CD4-positive, alpha-beta T cell treated with Interleukin-2 at 100 ng/mL for 4 hours (primary cell): Measurements from ENCODE around the gene HOXD10.

ENCODE experiments used
- DNase-seq: peaks from one replicate; pipeline ENCODE4 v3.0.0-alpha.2; 2020; ENCODE audit warnings: low spot score

The HOXD10 gene

DNA sequence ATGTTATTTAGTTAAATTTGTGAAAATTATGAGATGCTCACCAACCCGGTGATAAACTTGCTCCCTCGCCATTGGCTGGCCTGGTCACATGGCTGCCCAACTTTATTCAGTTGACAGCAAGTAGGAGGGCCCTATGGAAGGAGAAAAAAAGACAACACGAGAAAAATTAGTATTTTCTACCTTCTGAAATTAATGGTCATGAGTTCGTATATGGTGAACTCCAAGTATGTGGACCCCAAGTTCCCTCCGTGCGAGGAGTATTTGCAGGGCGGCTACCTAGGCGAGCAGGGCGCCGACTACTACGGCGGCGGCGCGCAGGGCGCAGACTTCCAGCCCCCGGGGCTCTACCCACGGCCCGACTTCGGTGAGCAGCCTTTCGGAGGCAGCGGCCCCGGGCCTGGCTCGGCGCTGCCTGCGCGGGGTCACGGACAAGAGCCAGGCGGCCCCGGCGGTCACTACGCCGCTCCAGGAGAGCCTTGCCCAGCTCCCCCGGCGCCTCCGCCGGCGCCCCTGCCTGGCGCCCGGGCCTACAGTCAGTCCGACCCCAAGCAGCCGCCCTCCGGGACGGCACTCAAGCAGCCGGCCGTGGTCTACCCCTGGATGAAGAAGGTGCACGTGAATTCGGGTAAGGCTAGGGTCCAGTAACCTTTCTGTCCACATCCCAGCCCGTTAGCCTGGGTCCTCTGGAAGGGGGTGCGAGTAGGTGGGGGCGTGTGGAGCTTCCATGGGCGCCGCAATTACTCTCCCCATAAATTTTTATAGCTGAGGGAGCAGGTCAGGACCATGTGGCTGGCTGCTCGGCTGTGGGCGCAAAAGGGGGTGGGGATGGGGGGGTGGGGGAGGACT lies 35.1 kb downstream of the HOXD10 start, which contains the start of gene HOXD4:
Gene HOXD4, plus strand, starts transcription at position 109 of the 846 bp plus-strand sequence. Its CDS starts 84 bp downstream, at position 193.
- no peak for DNase-seq

DNA sequence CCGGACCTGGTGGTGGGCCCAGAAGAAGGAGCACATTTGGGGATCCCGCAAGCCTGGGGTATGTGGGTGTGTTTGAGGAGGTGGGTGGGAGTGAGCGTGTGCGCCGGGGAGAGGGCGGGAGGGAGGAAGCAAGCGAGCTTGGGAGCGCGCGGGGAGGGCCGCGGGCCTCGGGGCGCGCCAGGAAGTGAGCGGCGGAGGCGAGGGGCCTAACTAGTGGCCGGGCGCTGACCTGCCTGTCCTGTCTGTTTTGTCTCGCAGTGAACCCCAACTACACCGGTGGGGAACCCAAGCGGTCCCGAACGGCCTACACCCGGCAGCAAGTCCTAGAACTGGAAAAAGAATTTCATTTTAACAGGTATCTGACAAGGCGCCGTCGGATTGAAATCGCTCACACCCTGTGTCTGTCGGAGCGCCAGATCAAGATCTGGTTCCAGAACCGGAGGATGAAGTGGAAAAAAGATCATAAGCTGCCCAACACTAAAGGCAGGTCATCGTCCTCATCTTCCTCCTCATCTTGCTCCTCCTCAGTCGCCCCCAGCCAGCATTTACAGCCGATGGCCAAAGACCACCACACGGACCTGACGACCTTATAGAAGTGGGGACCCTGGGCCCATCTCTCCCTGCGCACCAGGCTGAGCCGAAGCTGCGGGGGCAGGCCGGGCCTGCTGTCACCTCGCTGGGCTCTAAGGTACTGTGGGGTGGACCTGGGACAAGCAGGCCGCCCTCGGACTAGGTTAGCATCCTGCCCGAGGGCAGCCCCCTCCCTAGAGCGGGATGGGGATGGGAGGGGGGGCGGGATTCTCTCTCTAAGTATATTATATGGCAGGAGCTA lies 36.0 kb downstream of the HOXD10 start:
- DNase-seq = no peak

DNA sequence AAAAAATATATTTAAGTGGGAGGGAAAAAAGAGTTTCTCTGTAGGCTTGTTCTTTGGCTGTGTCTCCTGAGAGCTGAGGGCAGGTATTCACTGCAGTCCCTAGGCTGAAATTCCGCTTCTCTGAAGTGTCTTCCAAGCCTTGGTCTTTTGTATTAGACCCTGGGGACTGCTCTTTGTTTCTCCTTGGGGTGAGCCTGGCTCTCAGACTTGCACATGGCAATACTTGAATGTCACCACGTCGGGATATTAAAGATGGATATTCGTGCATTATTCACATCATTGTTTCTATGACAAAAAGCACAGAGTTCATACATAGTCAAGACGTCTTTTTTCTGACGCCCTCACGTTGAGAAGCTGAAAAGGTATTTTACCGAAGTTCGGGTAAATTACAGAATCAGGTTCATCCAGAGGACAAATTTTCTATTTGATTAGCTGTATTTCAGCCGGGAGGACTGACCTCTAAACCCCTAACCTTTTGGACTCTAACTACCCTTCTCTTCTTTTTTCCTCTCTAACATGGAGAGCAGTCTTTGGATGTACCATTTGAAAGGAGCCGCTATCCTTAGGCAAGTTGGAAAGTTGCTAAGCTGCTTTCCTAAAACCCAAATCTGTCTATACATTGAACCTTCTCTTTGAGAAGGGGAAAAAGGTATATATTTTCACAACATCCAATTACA lies 38.1 kb downstream of the HOXD10 start:
- DNase-seq = no peak

DNA sequence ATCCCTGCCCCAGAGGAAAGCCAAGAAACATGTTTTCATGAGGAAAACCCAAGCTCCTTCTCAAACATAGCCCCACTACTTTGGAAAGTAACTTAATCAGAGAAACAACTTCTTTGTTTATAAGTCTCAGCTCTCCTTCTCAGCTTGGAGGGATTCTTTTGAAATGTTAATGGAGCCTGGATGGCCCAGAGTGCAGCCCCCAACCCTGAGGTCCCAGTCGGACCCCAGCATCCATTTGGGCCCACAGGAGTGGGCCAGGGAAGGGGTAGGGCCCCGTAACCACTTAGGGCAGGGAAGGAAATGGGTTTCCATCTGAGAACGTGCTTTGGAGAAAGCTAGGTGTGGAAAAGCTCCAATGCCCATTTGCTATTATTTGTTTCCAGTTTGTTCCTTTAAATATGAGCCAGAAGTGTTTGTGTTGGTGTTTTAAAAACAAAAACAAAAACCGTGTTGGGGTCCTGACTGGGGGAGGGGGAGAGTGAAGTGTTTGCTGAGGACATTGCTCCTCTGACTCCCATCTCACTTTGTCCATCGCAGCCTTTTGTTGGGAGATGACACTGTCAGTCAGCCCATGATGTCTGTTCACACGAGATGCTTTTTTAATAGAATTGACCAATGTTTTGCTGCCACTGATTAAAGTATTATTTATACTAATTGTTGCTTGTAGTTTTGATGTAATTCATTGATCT lies 38.9 kb downstream of the HOXD10 start:
- DNase-seq = no peak

DNA sequence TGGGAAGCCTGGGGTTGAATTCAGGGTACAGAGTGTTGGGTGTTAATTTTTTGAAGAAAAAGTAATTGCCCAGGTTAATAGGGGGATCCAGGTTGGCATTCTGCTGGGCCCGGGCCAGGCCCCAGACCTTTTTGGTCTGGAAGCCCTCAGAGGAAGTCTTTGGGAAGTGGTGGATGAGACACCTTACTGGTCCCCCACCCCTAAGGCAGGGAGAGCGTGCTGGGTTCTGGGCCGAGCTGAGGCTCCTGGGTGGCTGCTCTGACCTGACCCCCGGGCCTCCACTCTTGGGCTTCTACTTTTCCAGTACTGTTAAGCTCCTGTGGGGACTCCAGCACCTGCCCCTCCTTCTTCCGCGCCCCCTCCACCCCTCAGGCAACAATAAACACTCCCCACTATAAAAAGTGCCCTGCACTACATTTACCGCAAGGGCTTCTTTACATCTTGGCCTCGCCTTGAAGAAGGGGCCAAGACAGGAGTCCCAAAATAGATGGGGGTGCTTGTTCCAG lies 39.8 kb downstream of the HOXD10 start:
- DNase-seq = no peak

DNA sequence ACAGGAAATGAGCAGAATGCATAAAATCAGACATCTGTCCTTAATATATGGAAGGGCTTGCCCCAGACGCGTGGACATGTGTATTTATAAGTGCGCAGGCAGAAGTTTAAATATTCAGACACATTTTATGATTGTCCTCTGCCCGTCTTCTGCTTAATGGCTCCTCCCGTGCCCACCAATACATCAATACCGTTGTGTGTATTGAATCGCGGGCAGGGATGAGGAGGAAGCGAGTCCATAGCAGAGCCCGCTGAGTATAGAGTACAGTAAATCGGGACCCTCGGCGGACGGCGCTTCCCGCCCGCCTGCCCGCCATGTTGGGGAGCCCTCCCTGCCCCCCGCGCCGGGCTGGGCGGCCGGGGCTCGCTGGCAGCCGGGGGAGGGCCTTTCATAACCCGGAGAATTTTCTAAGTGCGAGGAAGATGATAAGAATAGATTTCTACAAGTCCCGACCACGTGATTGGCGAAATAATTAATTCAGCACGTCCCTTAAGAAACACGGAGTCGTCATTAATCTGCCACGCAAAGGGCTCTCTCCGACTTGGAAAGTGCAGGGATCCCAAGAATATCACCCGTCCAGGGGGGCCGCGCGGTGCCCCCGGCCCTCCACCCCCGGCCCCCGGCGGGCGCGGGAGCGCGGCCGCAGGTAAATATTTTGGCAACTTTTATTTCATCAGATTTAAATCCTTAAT lies 40.4 kb downstream of the HOXD10 start, which contains the start of gene HOXD3:
Gene HOXD3, plus strand, starts transcription at position 501 of the 692 bp plus-strand sequence. CDS start 11,808 bp downstream, outside the sequence.
- no peak for DNase-seq

DNA sequence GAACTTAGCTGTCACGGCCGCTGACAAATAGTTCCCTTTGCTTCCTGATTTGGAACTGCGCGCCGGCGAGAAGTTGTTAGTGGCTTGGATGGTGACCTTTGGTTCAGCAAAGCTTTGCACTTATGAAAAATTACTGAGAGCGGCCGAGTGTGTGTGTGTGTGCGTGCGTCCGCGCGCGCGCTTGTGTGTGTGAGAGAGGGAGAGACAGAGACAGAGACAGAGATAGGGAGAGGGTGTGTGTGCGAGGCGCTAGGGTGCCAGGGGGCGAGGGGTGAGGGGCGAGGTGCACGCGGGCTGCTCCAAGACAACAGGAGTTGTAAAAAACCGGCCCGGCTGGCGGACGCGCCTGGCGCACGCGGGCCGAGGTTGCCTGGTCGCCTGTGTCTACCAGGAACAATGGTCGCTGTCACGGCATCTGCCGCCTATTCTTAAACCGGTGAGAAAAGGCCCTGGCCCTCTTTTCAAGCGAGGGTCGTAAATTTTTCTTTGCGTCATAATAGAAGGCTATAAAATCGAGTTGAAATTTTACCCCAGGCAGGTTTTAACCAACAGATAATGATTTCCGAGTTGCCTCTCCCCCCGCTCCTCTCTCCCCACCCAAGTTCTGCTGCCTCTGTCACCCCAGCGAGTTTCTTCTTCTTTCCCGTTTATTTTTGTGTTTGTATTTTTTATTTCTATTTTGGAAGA lies 41.1 kb downstream of the HOXD10 start:
- no peak for DNase-seq

DNA sequence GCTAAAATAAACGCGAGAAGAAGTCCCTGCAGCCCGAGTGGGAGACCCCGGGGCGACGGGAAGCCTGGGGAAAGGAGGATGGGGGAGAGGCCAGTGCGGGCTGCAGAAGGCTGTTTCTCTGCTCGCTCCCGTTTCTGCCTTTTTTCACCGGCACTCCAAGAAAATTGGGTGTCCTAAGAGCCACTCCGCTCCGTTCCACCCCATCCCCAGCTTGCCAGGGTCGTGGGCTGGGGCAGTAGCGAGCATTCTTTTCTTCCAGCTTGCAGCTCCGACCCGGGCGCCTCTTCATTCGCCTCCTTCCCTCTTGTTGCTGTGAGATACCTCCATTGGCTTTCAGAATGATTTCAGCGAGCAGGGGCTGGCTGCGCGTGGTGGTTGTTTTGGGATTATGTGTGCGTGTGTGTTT lies 41.6 kb downstream of the HOXD10 start:
- no peak for DNase-seq

DNA sequence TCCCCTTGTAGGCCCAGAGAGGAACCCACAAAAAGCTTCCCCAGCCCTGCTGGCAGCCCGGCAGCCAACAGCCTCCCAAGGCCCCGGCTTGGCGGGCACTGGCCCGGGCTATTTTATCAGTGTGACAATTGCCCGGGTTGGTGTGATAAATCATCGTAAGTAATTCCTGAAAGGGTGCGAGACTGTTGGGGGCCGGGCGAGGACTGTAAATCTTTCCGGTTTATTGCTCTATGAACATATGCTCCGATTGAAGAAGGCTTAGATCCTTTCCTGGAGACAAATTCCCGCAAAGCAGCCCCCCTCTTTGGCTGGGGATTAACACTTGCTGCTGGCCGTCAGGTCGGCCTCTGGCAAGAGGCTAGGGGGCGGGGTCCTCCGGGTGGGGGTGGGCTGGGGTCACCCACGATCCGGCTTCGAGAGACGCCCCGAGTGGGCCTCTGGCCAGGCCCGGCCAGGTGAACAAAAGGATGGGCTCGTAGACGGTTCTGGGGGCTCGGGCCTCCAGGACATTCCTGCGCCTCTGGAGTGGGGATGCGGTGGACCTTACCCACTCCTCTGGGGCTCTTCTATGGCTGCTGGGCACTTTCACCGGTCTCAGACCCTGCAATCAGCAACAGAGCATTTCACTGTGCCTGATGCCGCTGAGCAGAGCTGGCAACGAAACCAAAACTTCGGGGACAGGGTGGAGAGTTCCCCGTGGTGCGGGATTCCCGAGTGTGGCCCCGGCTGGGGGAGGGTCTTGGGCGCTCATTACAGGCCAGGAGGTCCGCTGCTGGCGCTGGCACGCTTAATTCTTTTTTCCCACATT lies 42.5 kb downstream of the HOXD10 start:
- no peak for DNase-seq

DNA sequence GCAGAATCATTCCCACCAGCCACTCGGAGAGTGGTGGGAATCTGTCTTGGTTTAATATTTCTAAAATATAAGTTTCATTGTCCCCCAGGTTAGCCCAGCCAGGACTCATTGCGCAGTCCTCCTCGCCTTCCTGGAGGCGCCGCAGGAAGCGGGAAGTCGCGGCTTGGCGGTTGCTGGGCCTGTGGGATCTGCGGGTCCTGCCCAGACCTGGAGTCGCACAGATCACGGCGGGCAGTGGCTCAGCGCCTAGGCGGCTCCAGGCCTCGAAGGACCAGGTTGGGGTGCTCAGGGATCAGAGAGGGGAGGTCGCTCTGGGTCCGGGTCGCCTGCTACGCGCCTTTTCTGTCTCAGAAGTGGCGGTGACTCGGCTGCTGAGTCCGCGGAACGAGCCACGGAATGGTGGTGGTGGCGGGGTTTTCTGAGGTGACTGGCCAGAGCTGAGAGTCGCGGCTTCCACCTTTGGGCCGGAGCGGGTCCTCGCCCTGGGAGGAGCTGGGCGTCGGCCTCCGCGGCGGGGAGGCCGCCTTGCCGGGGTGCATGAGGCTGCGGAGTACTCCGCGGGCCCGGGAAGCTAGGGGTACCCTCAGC lies 43.2 kb downstream of the HOXD10 start:
- no peak for DNase-seq

DNA sequence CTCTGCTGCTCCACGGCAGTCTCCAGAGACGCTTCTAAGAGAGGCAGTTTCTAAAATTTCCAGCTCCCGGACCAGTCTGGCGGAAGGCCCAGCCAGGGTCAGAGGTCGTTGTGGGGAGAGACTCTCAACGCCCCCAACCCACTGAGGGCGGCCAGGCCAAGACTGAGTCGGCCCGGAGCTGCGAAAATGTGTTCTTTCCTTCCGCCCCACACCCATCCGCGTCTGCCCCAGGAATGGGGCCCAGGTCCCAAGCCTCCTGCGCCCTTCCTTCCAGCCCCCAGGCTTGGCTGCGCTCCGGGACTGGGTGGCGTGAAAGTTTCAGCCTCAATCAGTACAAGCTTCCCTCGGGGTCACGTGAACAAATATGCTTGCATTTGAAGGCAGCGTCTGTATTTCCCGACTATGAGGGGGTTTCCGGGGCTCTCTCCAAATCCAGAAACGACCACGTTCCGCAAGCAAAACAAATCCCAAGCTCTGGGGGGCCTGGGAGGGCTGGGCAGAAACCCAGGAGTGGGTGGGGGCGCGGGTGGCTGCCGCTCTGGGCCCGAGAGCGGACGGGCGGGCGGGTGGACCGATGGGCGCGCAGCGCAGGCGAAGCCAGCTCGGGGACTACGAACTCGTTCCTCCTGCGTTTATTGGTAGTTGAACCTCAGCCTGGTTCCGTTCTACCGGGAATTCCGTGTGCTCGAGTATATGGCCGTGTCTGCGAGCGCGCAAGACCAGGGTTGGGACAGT lies 43.8 kb downstream of the HOXD10 start:
- no peak for DNase-seq

DNA sequence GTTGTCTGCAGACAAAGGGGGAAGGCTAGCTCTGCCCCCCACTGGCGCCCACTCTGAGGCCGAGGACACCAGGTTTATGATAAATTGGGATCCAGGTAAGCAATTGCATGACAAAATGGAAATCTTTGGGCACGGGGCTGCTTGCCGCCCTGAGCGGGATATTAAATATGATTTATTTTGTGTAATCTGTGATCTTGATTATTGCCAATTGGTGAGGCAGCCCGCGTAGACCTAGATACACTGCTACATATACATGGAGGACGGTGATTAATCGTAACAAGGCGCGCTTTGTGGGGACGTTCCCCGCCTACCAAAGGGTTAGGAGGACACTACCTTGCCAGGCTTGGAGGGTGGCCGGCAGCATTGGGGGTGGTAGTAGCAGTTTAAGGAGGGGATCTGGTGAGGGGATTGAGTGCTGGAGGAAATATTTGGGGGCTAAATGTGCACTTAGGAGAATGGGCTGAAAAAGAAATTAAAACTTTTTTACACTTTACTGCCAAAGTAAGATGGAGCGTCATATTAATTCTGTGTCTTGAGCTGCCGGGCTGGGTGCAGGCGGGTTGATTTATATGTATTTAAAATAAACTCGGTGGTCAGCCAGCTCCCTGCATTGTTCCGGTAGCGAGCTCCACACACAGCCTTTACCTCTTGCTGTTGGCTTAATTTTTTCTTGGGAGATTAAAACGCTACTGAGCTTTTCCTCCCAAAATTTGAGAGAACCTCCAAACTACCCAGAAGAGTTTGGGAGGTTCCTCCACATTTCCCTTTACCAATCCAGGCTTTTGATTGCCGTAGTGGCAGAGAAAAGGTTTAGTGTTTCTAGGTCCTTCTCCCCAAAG lies 44.6 kb downstream of the HOXD10 start:
- no peak for DNase-seq

DNA sequence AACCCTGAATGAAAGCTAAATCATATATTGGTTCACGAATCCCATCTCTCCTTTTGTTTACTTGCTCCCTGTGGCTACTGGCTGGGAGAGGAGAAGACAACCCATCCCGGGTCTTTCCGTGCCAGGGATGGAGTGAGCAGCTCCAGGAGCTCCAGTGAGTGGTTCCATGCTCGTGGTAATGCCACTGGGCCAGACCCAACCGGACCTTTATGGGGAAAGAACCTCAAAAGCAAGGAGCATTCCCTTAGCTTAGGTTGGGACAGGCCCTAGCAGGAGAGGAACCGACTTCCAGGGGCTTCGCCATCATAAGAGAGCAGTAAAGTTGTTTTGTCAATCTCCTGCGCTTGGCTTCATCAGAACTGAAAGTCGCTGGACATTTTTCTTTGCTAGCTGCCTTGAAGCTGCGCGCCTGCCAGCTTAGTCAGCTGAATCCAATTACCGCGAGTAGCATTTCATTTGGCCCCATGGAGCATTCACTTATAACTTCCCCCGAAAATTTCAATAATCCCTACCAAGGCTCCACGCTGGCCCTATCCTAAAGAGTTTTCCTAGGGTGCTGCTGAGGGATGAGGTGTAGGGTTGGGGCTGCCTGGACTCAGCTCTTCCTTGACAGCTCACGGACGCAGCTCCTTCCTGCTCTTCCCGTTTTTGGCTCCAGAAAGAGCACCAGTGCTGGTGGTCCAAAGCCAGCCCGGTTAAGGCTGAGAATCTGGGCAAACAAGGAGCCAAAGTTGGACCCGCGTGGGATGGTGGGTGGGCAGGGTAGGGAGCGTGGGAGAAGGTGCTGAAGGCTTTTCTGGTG lies 45.4 kb downstream of the HOXD10 start:
- no peak for DNase-seq

DNA sequence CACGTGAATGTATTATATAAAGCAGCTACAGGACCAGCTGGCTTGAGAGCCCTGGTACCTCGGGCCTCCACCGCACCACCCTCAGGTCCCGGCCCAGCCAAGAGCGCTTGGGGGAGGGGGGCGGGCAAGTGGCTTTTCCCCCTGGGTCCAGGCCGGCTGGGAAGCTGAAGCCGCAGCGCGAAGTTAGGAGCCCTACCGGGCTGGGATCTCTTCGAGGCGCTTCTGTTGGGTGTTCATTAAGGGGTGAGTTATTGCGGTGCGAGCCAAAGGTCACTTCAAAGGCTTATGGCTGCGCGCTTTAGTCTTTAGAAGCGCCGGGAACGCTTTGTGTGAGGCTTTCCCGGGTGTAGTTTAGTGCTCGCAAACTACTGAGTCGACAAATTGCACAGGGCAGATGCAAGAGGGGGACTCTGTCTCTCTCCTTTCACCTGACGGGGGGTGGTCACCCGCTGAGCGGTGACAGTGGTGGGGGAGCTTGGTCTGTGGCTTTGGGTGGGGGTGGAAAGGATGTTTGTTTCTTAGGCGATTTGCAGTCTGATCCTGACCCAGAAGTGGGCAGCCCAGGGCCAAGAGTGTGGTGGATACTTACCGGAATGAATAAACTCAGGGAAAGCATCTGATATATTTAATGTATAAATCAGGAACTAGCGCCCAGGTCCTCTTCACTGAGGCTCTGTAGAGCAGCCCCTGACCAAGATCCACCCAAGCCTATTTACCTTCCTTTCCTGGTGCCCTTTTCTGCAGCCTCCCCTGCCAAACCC lies 46.5 kb downstream of the HOXD10 start:
- DNase-seq = no peak

DNA sequence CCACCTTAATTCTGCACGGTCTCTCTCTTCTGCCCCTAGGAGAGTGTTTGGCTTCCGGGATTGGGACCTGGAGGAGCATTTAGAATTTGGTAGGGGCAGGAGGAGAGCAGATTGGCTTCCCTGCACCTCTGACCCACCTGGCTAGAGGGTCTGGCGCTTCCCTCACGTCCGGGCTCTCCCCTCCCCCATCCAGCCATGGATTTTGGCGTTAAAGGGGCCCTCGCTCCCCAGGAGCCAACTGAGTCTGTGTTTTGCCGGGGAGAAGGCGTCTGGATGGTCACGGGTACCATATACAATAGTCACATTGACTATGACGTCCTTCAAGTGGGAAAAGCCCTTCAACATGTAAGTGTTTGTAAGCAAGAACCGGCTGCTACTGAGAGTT lies 47.1 kb downstream of the HOXD10 start:
- no peak for DNase-seq

DNA sequence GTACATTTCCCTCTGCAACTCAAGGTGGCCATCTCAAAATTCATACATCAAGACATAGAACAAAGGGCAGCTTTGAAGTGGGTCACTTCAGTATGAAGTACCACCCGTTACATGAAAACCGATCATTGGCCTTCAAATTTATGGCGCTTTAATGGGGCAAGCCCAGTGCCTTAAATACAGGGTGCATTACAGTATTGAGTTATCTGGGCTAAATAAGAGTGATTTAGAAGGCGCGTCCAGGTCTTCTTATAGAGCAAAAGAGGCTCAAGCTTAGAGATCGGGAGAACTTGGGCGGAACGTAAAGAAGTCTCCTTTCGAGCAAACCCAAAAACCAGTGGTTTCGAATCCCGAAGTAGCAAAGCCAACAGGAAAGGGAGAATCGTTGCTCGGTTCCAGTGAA lies 47.6 kb downstream of the HOXD10 start:
- no peak for DNase-seq
